Liver (tissue), 3 donors: Measurements from ENCODE around the gene RAD51B.

ENCODE experiments used
- CTCF ChIP-seq: fragments of 150-350 bp; IDR thresholded peaks from 2 replicates; pipeline ENCODE4 v1.5.1; 2017; ENCODE audit warnings: improper control_type of control experiment, low read depth, low read length; ENCODE audit not compliant: missing input control
- RAD21 ChIP-seq, 2 donors: IDR thresholded peaks; 2 replicates each; pipeline ENCODE4 v1.6.1; 2016; ENCODE audit warnings: antibody characterized with exemption in 2 of 2, mild to moderate bottlenecking in 2 of 2
- SP1 ChIP-seq: IDR thresholded peaks from 2 replicates; pipeline ENCODE4 v1.6.1; 2018; ENCODE audit warnings: antibody characterized with exemption, mild to moderate bottlenecking
- YY1 ChIP-seq: IDR thresholded peaks from 2 replicates; pipeline ENCODE4 v1.6.1; 2016; ENCODE audit warnings: antibody characterized with exemption, mild to moderate bottlenecking
- TF ChIP-seq, protein P1 (sequence below): IDR thresholded peaks from 2 replicates; pipeline ENCODE4 v1.6.1; 2016; ENCODE audit warnings: antibody characterized with exemption
- TF ChIP-seq, protein P2 (sequence below): IDR thresholded peaks from 2 replicates; pipeline ENCODE4 v1.6.1; 2016; ENCODE audit warnings: antibody characterized with exemption, mild to moderate bottlenecking
- TF ChIP-seq, protein P3 (sequence below): IDR thresholded peaks from 2 replicates; pipeline ENCODE4 v1.6.1; 2016; ENCODE audit warnings: antibody characterized with exemption
- donor health status: healthy.
- donor health status: healthy.

- TF ChIP-seq, protein P1, sequence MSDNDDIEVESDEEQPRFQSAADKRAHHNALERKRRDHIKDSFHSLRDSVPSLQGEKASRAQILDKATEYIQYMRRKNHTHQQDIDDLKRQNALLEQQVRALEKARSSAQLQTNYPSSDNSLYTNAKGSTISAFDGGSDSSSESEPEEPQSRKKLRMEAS: no peak
- TF ChIP-seq, protein P2, sequence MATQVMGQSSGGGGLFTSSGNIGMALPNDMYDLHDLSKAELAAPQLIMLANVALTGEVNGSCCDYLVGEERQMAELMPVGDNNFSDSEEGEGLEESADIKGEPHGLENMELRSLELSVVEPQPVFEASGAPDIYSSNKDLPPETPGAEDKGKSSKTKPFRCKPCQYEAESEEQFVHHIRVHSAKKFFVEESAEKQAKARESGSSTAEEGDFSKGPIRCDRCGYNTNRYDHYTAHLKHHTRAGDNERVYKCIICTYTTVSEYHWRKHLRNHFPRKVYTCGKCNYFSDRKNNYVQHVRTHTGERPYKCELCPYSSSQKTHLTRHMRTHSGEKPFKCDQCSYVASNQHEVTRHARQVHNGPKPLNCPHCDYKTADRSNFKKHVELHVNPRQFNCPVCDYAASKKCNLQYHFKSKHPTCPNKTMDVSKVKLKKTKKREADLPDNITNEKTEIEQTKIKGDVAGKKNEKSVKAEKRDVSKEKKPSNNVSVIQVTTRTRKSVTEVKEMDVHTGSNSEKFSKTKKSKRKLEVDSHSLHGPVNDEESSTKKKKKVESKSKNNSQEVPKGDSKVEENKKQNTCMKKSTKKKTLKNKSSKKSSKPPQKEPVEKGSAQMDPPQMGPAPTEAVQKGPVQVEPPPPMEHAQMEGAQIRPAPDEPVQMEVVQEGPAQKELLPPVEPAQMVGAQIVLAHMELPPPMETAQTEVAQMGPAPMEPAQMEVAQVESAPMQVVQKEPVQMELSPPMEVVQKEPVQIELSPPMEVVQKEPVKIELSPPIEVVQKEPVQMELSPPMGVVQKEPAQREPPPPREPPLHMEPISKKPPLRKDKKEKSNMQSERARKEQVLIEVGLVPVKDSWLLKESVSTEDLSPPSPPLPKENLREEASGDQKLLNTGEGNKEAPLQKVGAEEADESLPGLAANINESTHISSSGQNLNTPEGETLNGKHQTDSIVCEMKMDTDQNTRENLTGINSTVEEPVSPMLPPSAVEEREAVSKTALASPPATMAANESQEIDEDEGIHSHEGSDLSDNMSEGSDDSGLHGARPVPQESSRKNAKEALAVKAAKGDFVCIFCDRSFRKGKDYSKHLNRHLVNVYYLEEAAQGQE: no peak
- no peak for TF ChIP-seq CTCF
- TF ChIP-seq, protein P3, sequence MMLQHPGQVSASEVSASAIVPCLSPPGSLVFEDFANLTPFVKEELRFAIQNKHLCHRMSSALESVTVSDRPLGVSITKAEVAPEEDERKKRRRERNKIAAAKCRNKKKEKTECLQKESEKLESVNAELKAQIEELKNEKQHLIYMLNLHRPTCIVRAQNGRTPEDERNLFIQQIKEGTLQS: no peak
- TF ChIP-seq RAD21 (IDR thresholded peaks at IDR 0.05): no peak
- TF ChIP-seq SP1: no peak
- no peak for TF ChIP-seq YY1
These were observed 524.0 kb downstream of the RAD51B start for GRCh38 chr14:68343534-68344118.
